ENCODE results near the gene RHEX.
A peak's percentile ranks its signal among the peaks of the same experiment; 100 is the strongest.

The RHEX gene

GRCh38 chr1:206097381-206097780 lies 44.4 kb downstream of the RHEX start:
- H3K36me3 ChIP-seq (replicated peaks in 1 of 2; ENCODE audit: control insufficient read depth in 2 of 2, insufficient read depth in 2 of 2, low read length in 2 of 2), result no peaks in the 10 kb centered on the region
- no peak overlapping the region for H2BK12ac ChIP-seq (ENCODE audit: low read length)
- H3K14ac ChIP-seq (ENCODE audit: low read length), result no peak overlapping the region
- no peak overlapping the region for H2BK5ac ChIP-seq (ENCODE audit: low read length)
- no peak overlapping the region for H2AFZ ChIP-seq (ENCODE audit: low read length)
- DNase-seq (ENCODE audit: low spot score), result no peak
- H3K4me3 ChIP-seq (ENCODE audit: low read length in 2 of 2), result no peak overlapping the region
- no peak overlapping the region for H4K91ac ChIP-seq (ENCODE audit: low read depth, low read length, poor library complexity)
- H3K27ac ChIP-seq (replicated peaks; ENCODE audit: low read length), result no peak overlapping the region
- H3K4me2 ChIP-seq (ENCODE audit: insufficient read depth, low read length, poor library complexity, severe bottlenecking), result no peak overlapping the region
- H3K9me3 ChIP-seq (replicated peaks in 1 of 2; ENCODE audit: control insufficient read depth in 2 of 2, insufficient read depth in 1 of 2, low read depth in 1 of 2, low read length in 2 of 2), result no peaks in the 10 kb centered on the region
- H3K4me1 ChIP-seq (ENCODE audit: control insufficient read depth in 2 of 2, insufficient read depth in 1 of 2, low read depth in 1 of 2, low read length in 2 of 2), result no peaks in the 10 kb centered on the region
- no peak overlapping the region for H3K23ac ChIP-seq (ENCODE audit: low read depth, low read length, poor library complexity)
- no peak overlapping the region for H2BK120ac ChIP-seq (ENCODE audit: low read depth, low read length)
- no peak overlapping the region for H3K9ac ChIP-seq (ENCODE audit: low read depth, low read length, poor library complexity)
- no peak overlapping the region for H2AK5ac ChIP-seq (ENCODE audit: low read depth, low read length)
- H4K8ac ChIP-seq (ENCODE audit: low read depth, low read length), result no peak overlapping the region
- peaks cover 0 to 28% (median 0%) of the 10 kb centered on the region in 3 experiments for H3K27me3 ChIP-seq (ENCODE audit: control insufficient read depth in 3 of 3, insufficient read depth in 3 of 3, low read depth in 1 of 3, low read length in 3 of 3)
- H3K79me1 ChIP-seq (ENCODE audit: low read depth, low read length), result no peaks in the 10 kb centered on the region
- H3K4ac ChIP-seq (ENCODE audit: low read length), result no peak overlapping the region
- no CpG with 5 or more reads among the region's 3 CpGs for WGBS, 2 donors (ENCODE audit: extremely low coverage in 2 of 2, insufficient read length in 2 of 2, insufficient replicate concordance in 1 of 2)
- peak overlapping the region; percentile 29 for H3K18ac ChIP-seq (ENCODE audit: low read length)
- H2BK15ac ChIP-seq (ENCODE audit: low read length), result no peak overlapping the region

GRCh38 chr1:206098242-206098919 lies 45.4 kb downstream of the RHEX start:
- H3K18ac ChIP-seq (ENCODE audit: low read length), result no peak overlapping the region
- H3K4me3 ChIP-seq (ENCODE audit: low read length in 2 of 2), result no peak overlapping the region
- no peak overlapping the region for H3K9ac ChIP-seq (ENCODE audit: low read depth, low read length, poor library complexity)
- no peak overlapping the region for H4K91ac ChIP-seq (ENCODE audit: low read depth, low read length, poor library complexity)
- no peaks in the 10 kb centered on the region for H3K4me1 ChIP-seq (ENCODE audit: control insufficient read depth in 2 of 2, insufficient read depth in 1 of 2, low read depth in 1 of 2, low read length in 2 of 2)
- no peak overlapping the region for H3K23ac ChIP-seq (ENCODE audit: low read depth, low read length, poor library complexity)
- H2BK15ac ChIP-seq (ENCODE audit: low read length), result no peak overlapping the region
- no CpG with 5 or more reads among the region's 9 CpGs for WGBS, 2 donors (ENCODE audit: extremely low coverage in 2 of 2, insufficient read length in 2 of 2, insufficient replicate concordance in 1 of 2)
- H3K9me3 ChIP-seq (replicated peaks in 1 of 2; ENCODE audit: control insufficient read depth in 2 of 2, insufficient read depth in 1 of 2, low read depth in 1 of 2, low read length in 2 of 2), result no peaks in the 10 kb centered on the region
- H2BK5ac ChIP-seq (ENCODE audit: low read length), result no peak overlapping the region
- peaks cover 0 to 31% (median 0%) of the 10 kb centered on the region in 3 experiments for H3K27me3 ChIP-seq (ENCODE audit: control insufficient read depth in 3 of 3, insufficient read depth in 3 of 3, low read depth in 1 of 3, low read length in 3 of 3)
- H4K8ac ChIP-seq (ENCODE audit: low read depth, low read length), result no peak overlapping the region
- H3K14ac ChIP-seq (ENCODE audit: low read length), result no peak overlapping the region
- H3K4me2 ChIP-seq (ENCODE audit: insufficient read depth, low read length, poor library complexity, severe bottlenecking), result no peak overlapping the region
- no peak overlapping the region for H3K4ac ChIP-seq (ENCODE audit: low read length)
- H2BK120ac ChIP-seq (ENCODE audit: low read depth, low read length), result no peak overlapping the region
- no peak for DNase-seq (ENCODE audit: low spot score)
- H3K79me1 ChIP-seq (ENCODE audit: low read depth, low read length), result no peaks in the 10 kb centered on the region
- H2BK12ac ChIP-seq (ENCODE audit: low read length), result no peak overlapping the region
- H3K27ac ChIP-seq (replicated peaks; ENCODE audit: low read length), result no peak overlapping the region
- H2AFZ ChIP-seq (ENCODE audit: low read length), result no peak overlapping the region
- H3K36me3 ChIP-seq (replicated peaks in 1 of 2; ENCODE audit: control insufficient read depth in 2 of 2, insufficient read depth in 2 of 2, low read length in 2 of 2), result no peaks in the 10 kb centered on the region
- no peak overlapping the region for H2AK5ac ChIP-seq (ENCODE audit: low read depth, low read length)

GRCh38 chr1:206100226-206100815 lies 47.3 kb downstream of the RHEX start:
- H4K91ac ChIP-seq (ENCODE audit: low read depth, low read length, poor library complexity), result no peak overlapping the region

GRCh38 chr1:206101351-206102045 lies 48.5 kb downstream of the RHEX start:
- Histone ChIP-seq H3K18ac (ENCODE audit: low read length) (no peak overlapping the region), H2BK5ac (ENCODE audit: low read length) (no peak overlapping the region)

More at GRCh38 chr1:206100226-206100815, 47.3 kb downstream of the RHEX start:
- H2BK5ac ChIP-seq (ENCODE audit: low read length), result peak overlapping the region; percentile 30
- no peak overlapping the region for H2BK15ac ChIP-seq (ENCODE audit: low read length)
- H2BK12ac ChIP-seq (ENCODE audit: low read length), result no peak overlapping the region
- peaks cover 0 to 25% (median 0%) of the 10 kb centered on the region in 3 experiments for H3K27me3 ChIP-seq (ENCODE audit: control insufficient read depth in 3 of 3, insufficient read depth in 3 of 3, low read depth in 1 of 3, low read length in 3 of 3)
- H3K79me1 ChIP-seq (ENCODE audit: low read depth, low read length), result no peaks in the 10 kb centered on the region
- H3K4me3 ChIP-seq (ENCODE audit: low read length in 2 of 2), result no peak overlapping the region
- no peak overlapping the region for H3K4ac ChIP-seq (ENCODE audit: low read length)
- H3K23ac ChIP-seq (ENCODE audit: low read depth, low read length, poor library complexity), result no peak overlapping the region
- no peak for DNase-seq (ENCODE audit: low spot score)
- H3K9ac ChIP-seq (ENCODE audit: low read depth, low read length, poor library complexity), result no peak overlapping the region
- no peak overlapping the region for H3K14ac ChIP-seq (ENCODE audit: low read length)
- no peak overlapping the region for H3K18ac ChIP-seq (ENCODE audit: low read length)
- WGBS, 2 donors (ENCODE audit: extremely low coverage in 2 of 2, insufficient read length in 2 of 2, insufficient replicate concordance in 1 of 2), result no CpG with 5 or more reads among the region's 1 CpG
- no peaks in the 10 kb centered on the region for H3K9me3 ChIP-seq (replicated peaks in 1 of 2; ENCODE audit: control insufficient read depth in 2 of 2, insufficient read depth in 1 of 2, low read depth in 1 of 2, low read length in 2 of 2)
- H2AK5ac ChIP-seq (ENCODE audit: low read depth, low read length), result no peak overlapping the region
- no peak overlapping the region for H2AFZ ChIP-seq (ENCODE audit: low read length)
- no peak overlapping the region for H2BK120ac ChIP-seq (ENCODE audit: low read depth, low read length)
- H4K8ac ChIP-seq (ENCODE audit: low read depth, low read length), result no peak overlapping the region
- no peak overlapping the region for H3K27ac ChIP-seq (replicated peaks; ENCODE audit: low read length)
- no peaks in the 10 kb centered on the region for H3K4me1 ChIP-seq (ENCODE audit: control insufficient read depth in 2 of 2, insufficient read depth in 1 of 2, low read depth in 1 of 2, low read length in 2 of 2)
- H3K4me2 ChIP-seq (ENCODE audit: insufficient read depth, low read length, poor library complexity, severe bottlenecking), result no peak overlapping the region
- no peaks in the 10 kb centered on the region for H3K36me3 ChIP-seq (replicated peaks in 1 of 2; ENCODE audit: control insufficient read depth in 2 of 2, insufficient read depth in 2 of 2, low read length in 2 of 2)

More at GRCh38 chr1:206101351-206102045, 48.5 kb downstream of the RHEX start:
- H4K8ac ChIP-seq (ENCODE audit: low read depth, low read length), result no peak overlapping the region
- H3K4me3 ChIP-seq (ENCODE audit: low read length in 2 of 2), result no peak overlapping the region
- H3K9ac ChIP-seq (ENCODE audit: low read depth, low read length, poor library complexity), result no peak overlapping the region
- H2AFZ ChIP-seq (ENCODE audit: low read length), result no peak overlapping the region
- no peak for DNase-seq (ENCODE audit: low spot score)
- peaks cover 0 to 25% (median 0%) of the 10 kb centered on the region in 3 experiments for H3K27me3 ChIP-seq (ENCODE audit: control insufficient read depth in 3 of 3, insufficient read depth in 3 of 3, low read depth in 1 of 3, low read length in 3 of 3)
- no peaks in the 10 kb centered on the region for H3K4me1 ChIP-seq (ENCODE audit: control insufficient read depth in 2 of 2, insufficient read depth in 1 of 2, low read depth in 1 of 2, low read length in 2 of 2)
- H2AK5ac ChIP-seq (ENCODE audit: low read depth, low read length), result no peak overlapping the region
- H2BK12ac ChIP-seq (ENCODE audit: low read length), result no peak overlapping the region
- H3K36me3 ChIP-seq (replicated peaks in 1 of 2; ENCODE audit: control insufficient read depth in 2 of 2, insufficient read depth in 2 of 2, low read length in 2 of 2), result no peaks in the 10 kb centered on the region
- H3K23ac ChIP-seq (ENCODE audit: low read depth, low read length, poor library complexity), result no peak overlapping the region
- no peaks in the 10 kb centered on the region for H3K79me1 ChIP-seq (ENCODE audit: low read depth, low read length)
- no peak overlapping the region for H4K91ac ChIP-seq (ENCODE audit: low read depth, low read length, poor library complexity)
- no peak overlapping the region for H2BK15ac ChIP-seq (ENCODE audit: low read length)
- no peak overlapping the region for H3K14ac ChIP-seq (ENCODE audit: low read length)
- no peak overlapping the region for H3K4ac ChIP-seq (ENCODE audit: low read length)
- H2BK120ac ChIP-seq (ENCODE audit: low read depth, low read length), result no peak overlapping the region
- no peak overlapping the region for H3K27ac ChIP-seq (replicated peaks; ENCODE audit: low read length)
- WGBS, 2 donors (ENCODE audit: extremely low coverage in 2 of 2, insufficient read length in 2 of 2, insufficient replicate concordance in 1 of 2), result no CpG with 5 or more reads among the region's 6 CpGs
- no peak overlapping the region for H3K4me2 ChIP-seq (ENCODE audit: insufficient read depth, low read length, poor library complexity, severe bottlenecking)
- H3K9me3 ChIP-seq (replicated peaks in 1 of 2; ENCODE audit: control insufficient read depth in 2 of 2, insufficient read depth in 1 of 2, low read depth in 1 of 2, low read length in 2 of 2), result no peaks in the 10 kb centered on the region

Data from neuronal stem cell (in vitro differentiated cells).